H1 (cell line): ENCODE data around the gene MIR17HG. TPM values are rescaled to one million over a fixed set of nuclear protein-coding genes. Genes with fewer than 3 reads are reported as not detected.

Experiments used
- CTCF ChIA-PET: fragments of 300-600 bp; sonication (Branson Sonifier 250); formaldehyde crosslinking; loops from one replicate; lab custom pipeline; 2021; ENCODE audit not compliant: partially characterized antibody; lab: Charles Lee
- POLR2A ChIA-PET: fragments of 300-600 bp; sonication (Branson Sonifier 250); formaldehyde crosslinking; loops from one replicate; lab custom pipeline; 2021; ENCODE audit warnings: inconsistent platforms; ENCODE audit not compliant: partially characterized antibody; lab: Charles Lee
- DNase-seq, 2 experiments: peaks; one replicate each; pipeline versions ENCODE4 v3.0.0 to v3.0.0-alpha.2; 2010 to 2022; ENCODE audit warnings: low spot score in 2 of 2, low read depth in 1 of 2, mixed read lengths in 1 of 2
- FAIRE-seq: peaks from 2 replicates; lab custom pipeline; 2011; peaks lifted over from hg19 to GRCh38; lab: Jason Lieb, UNC
- H2AFZ ChIP-seq: 2 replicates; pipeline ENCODE4 v1.8.1; 2012; ENCODE audit warnings: low read length, inconsistent platforms
- H2AK5ac ChIP-seq: 2 replicates; pipeline ENCODE4 v1.6.1; 2013; ENCODE audit warnings: low read depth, low read length
- H2BK120ac ChIP-seq: replicated peaks from 2 replicates; pipeline ENCODE3; 2013; ENCODE audit warnings: low read depth, low read length, inconsistent platforms
- H2BK12ac ChIP-seq: 2 replicates; pipeline ENCODE4 v1.6.1; 2013; ENCODE audit warnings: low read depth, low read length
- H2BK15ac ChIP-seq: 2 replicates; pipeline ENCODE4 v1.6.1; 2013; ENCODE audit warnings: low read length
- H2BK20ac ChIP-seq: 2 replicates; pipeline ENCODE4 v1.6.1; 2013; ENCODE audit warnings: low read length
- H2BK5ac ChIP-seq: 2 replicates; pipeline ENCODE4 v1.6.1; 2013; ENCODE audit warnings: low read depth, low read length
- H3K14ac ChIP-seq: 2 replicates; pipeline ENCODE4 v1.6.1; 2013; ENCODE audit warnings: inconsistent platforms; ENCODE audit not compliant: insufficient read length
- H3K18ac ChIP-seq: 2 replicates; pipeline ENCODE4 v1.6.1; 2013; ENCODE audit warnings: low read length; ENCODE audit errors: extremely low read depth
- H3K23ac ChIP-seq: 2 replicates; pipeline ENCODE4 v1.6.1; 2013; ENCODE audit warnings: inconsistent platforms; ENCODE audit not compliant: insufficient read length
- H3K23me2 ChIP-seq: 2 replicates; pipeline ENCODE4 v1.6.1; 2013; ENCODE audit warnings: low read depth, low read length
- H3K27ac ChIP-seq: 2 replicates; pipeline ENCODE4 v1.6.1; 2011; ENCODE audit warnings: low read depth, low read length, inconsistent platforms
- H3K27me3 ChIP-seq, 4 experiments: replicated peaks in 1 of 4; 1 replicate in 1 of 4; 2 replicates in 3 of 4; pipeline versions ENCODE4 v1.6.1 to v1.8.1; 2011 to 2013; ENCODE audit warnings: low read length in 3 of 4, mild to moderate bottlenecking in 3 of 4, inconsistent platforms in 2 of 4, mixed read lengths in 2 of 4, moderate library complexity in 1 of 4; ENCODE audit not compliant: control insufficient read depth in 3 of 4, insufficient read depth in 3 of 4; ENCODE audit errors: extremely low read depth in 1 of 4
- H3K36me3 ChIP-seq, 4 experiments: 2 replicates each; pipeline versions ENCODE4 v1.6.1 to v1.8.1; 2011 to 2013; ENCODE audit warnings: mild to moderate bottlenecking in 4 of 4, low read length in 3 of 4, moderate library complexity in 2 of 4, control low read depth in 1 of 4, inconsistent platforms in 1 of 4; ENCODE audit not compliant: insufficient read depth in 4 of 4, control insufficient read depth in 2 of 4
- H3K4ac ChIP-seq: replicated peaks from 2 replicates; pipeline ENCODE3; 2013; ENCODE audit warnings: low read length, low read depth, mixed read lengths, inconsistent platforms; ENCODE audit not compliant: insufficient read length
- H3K4me1 ChIP-seq, 4 experiments: replicated peaks in 1 of 4; 1 replicate in 1 of 4; 2 replicates in 3 of 4; pipeline versions ENCODE4 v1.6.1 to v1.8.1; 2011 to 2013; ENCODE audit warnings: low read length in 3 of 4, inconsistent platforms in 2 of 4, mixed read lengths in 1 of 4; ENCODE audit not compliant: insufficient read depth in 4 of 4, control insufficient read depth in 3 of 4
- H3K4me2 ChIP-seq, 2 experiments: 2 replicates each; pipeline versions ENCODE4 v1.6.1 to v1.8.1; 2011 to 2013; ENCODE audit warnings: low read depth in 2 of 2, low read length in 2 of 2, control low read depth in 1 of 2, inconsistent platforms in 1 of 2, mild to moderate bottlenecking in 1 of 2; ENCODE audit not compliant: insufficient read depth in 1 of 2
- H3K4me3 ChIP-seq, 4 experiments: fragments of 200-600, 300-600 bp in 1 of 4; sonication (generic), shearing (Covaris generic), sonication (Bioruptor Twin) in 1 of 4; 2 replicates each; pipeline versions ENCODE4 v1.5.1 to v1.8.1; 2011 to 2016; ENCODE audit warnings: low read length in 4 of 4, low read depth in 3 of 4, control low read depth in 2 of 4, inconsistent platforms in 2 of 4, mild to moderate bottlenecking in 2 of 4, mixed read lengths in 1 of 4, moderate library complexity in 1 of 4; ENCODE audit not compliant: insufficient read depth in 2 of 4; ENCODE audit errors: extremely low read depth in 1 of 4
- H3K56ac ChIP-seq: replicated peaks from 2 replicates; pipeline ENCODE3; 2013; ENCODE audit warnings: low read depth, mild to moderate bottlenecking, mixed read lengths, low read length, inconsistent platforms; ENCODE audit not compliant: insufficient read length
- H3K79me1 ChIP-seq: 2 replicates; pipeline ENCODE4 v1.6.1; 2013; ENCODE audit warnings: low read depth, low read length, control low read depth
- H3K79me2 ChIP-seq, 2 experiments: 2 replicates each; pipeline versions ENCODE4 v1.6.1 to v1.8.1; 2012 to 2013; ENCODE audit warnings: low read length in 2 of 2, mild to moderate bottlenecking in 2 of 2, inconsistent platforms in 1 of 2; ENCODE audit not compliant: insufficient read depth in 2 of 2, control insufficient read depth in 1 of 2
- H3K9ac ChIP-seq, 4 experiments: replicated peaks in 1 of 4; 1 replicate in 1 of 4; 2 replicates in 3 of 4; pipeline versions ENCODE4 v1.6.1 to v1.8.1; 2011 to 2013; ENCODE audit warnings: low read depth in 3 of 4, low read length in 3 of 4, control low read depth in 2 of 4, mild to moderate bottlenecking in 2 of 4, moderate library complexity in 2 of 4, inconsistent platforms in 1 of 4; ENCODE audit errors: extremely low read depth in 1 of 4
- H3K9me3 ChIP-seq, 2 experiments: 2 replicates each; pipeline versions ENCODE4 v1.6.1 to v1.8.1; 2012 to 2013; ENCODE audit warnings: mild to moderate bottlenecking in 2 of 2, moderate library complexity in 2 of 2, control low read depth in 1 of 2, inconsistent platforms in 1 of 2, low read depth in 1 of 2, low read length in 1 of 2, mixed read lengths in 1 of 2; ENCODE audit not compliant: insufficient read depth in 2 of 2
- H4K20me1 ChIP-seq, 2 experiments: replicated peaks in 1 of 2; 2 replicates each; pipeline versions ENCODE3 to v1.8.1; 2011 to 2013; ENCODE audit warnings: inconsistent platforms in 2 of 2, low read length in 2 of 2, mild to moderate bottlenecking in 1 of 2; ENCODE audit not compliant: insufficient read depth in 2 of 2, control insufficient read depth in 1 of 2
- H4K5ac ChIP-seq: 2 replicates; pipeline ENCODE4 v1.6.1; 2013; ENCODE audit warnings: low read length, low read depth, mixed read lengths, inconsistent platforms; ENCODE audit not compliant: insufficient read length
- H4K8ac ChIP-seq: 2 replicates; pipeline ENCODE4 v1.8.0; 2013; ENCODE audit warnings: mild to moderate bottlenecking, moderate library complexity, low read length, inconsistent platforms; ENCODE audit not compliant: insufficient read depth; ENCODE audit errors: extremely low read depth
- H4K91ac ChIP-seq: replicated peaks from 2 replicates; pipeline ENCODE3; 2013; ENCODE audit warnings: low read length, mixed read lengths, inconsistent platforms; ENCODE audit not compliant: insufficient read length
- BACH1 ChIP-seq: IDR thresholded peaks from 2 replicates; pipeline ENCODE4 v1.6.1; 2012; ENCODE audit warnings: low read length, improper control_type of control experiment
- CHD1 ChIP-seq: IDR thresholded peaks from 2 replicates; pipeline ENCODE4 v1.6.1; 2012; ENCODE audit warnings: low read depth, low read length, improper control_type of control experiment
- CHD2 ChIP-seq: IDR thresholded peaks from 2 replicates; pipeline ENCODE4 v1.6.1; 2012; ENCODE audit warnings: low read length, improper control_type of control experiment
- E2F6 ChIP-seq: IDR thresholded peaks from 2 replicates; pipeline ENCODE4 v1.6.1; 2012; ENCODE audit warnings: inconsistent platforms
- KDM4A ChIP-seq: IDR thresholded peaks from one replicate; pipeline ENCODE4 v1.7.1; 2012; ENCODE audit warnings: low read depth, mild to moderate bottlenecking, moderate library complexity, low read length, inconsistent platforms; ENCODE audit not compliant: severe bottlenecking
- NANOG ChIP-seq: IDR thresholded peaks from 2 replicates; pipeline ENCODE4 v1.6.1; 2011; ENCODE audit warnings: low read length, low read depth, mild to moderate bottlenecking, inconsistent platforms; ENCODE audit not compliant: insufficient read depth, poor library complexity, severe bottlenecking
- POLR2A ChIP-seq, 2 experiments: IDR thresholded peaks; 1 replicate in 1 of 2; 2 replicates in 1 of 2; pipeline ENCODE4 v1.6.1; 2011; ENCODE audit warnings: low read depth in 2 of 2, low read length in 2 of 2, mild to moderate bottlenecking in 2 of 2; ENCODE audit errors: control extremely low read depth in 1 of 2
- POLR2AphosphoS5 ChIP-seq: IDR thresholded peaks from 2 replicates; pipeline ENCODE4 v1.6.1; 2011; ENCODE audit warnings: low read depth, low read length
- SIN3A ChIP-seq, 2 experiments: IDR thresholded peaks in 1 of 2; conservative IDR thresholded peaks in 1 of 2; 2 replicates each; pipeline ENCODE4 v1.6.1; 2011 to 2012; ENCODE audit warnings: low read length in 2 of 2, improper control_type of control experiment in 1 of 2, low read depth in 1 of 2, mild to moderate bottlenecking in 1 of 2
- SP4 ChIP-seq: IDR thresholded peaks from 2 replicates; pipeline ENCODE4 v1.6.1; 2012; ENCODE audit warnings: low read length, inconsistent platforms
- TBP ChIP-seq: IDR thresholded peaks from 2 replicates; pipeline ENCODE4 v1.6.1; 2011; ENCODE audit warnings: low read depth, low read length, improper control_type of control experiment
- ZNF274 ChIP-seq: IDR thresholded peaks from 2 replicates; pipeline ENCODE4 v1.7.0; 2012; ENCODE audit warnings: low read length, borderline replicate concordance; ENCODE audit errors: extremely low read depth
- WGBS, 2 experiments: shearing (Covaris generic) in 1 of 2; methylation state at CpG; one replicate each; pipeline versions ENCODE4 v1.1.6 to v1.1.7; 2013 to 2015; ENCODE audit warnings: low lambda C conversion rate in 2 of 2, mixed read lengths in 2 of 2, inconsistent platforms in 1 of 2, low coverage in 1 of 2, missing lambda C conversion rate in 1 of 2; ENCODE audit not compliant: insufficient replicate concordance in 2 of 2, insufficient coverage in 1 of 2, insufficient read length in 1 of 2; ENCODE audit errors: extremely low coverage in 1 of 2, missing lambda C conversion rate in 1 of 2; 5-methylcytosine and 5-hydroxymethylcytosine counted together
- polyA plus RNA-seq, 7 experiments: library from polyadenylated mRNA; depleted of rRNA in 3 of 7; stranded (reverse) in 5 of 7; unstranded in 2 of 7; fragments of >200 nt in 5 of 7; fragments of 200-250 nt in 2 of 7; gene quantifications; 1 replicate in 5 of 7; 2 replicates in 1 of 7; 4 replicates in 1 of 7; pipeline versions ENCODE4 v1.2.1 to v1.2.3, GENCODE V29; 2011 to 2013; ENCODE audit warnings: missing spikeins in 2 of 7, mixed read lengths in 2 of 7
- total RNA-seq: library from RNA; stranded (reverse); fragmentation: NEBNext Ultra II Directional; extraction: Animal tissue kit (Norgen Biotek cat#: 25700); gene quantifications from 2 replicates; pipeline ENCODE4 v1.2.1, GENCODE V29; 2021

MIR17HG gene
- total and polyA plus RNA-seq, 2 of the 8 experiments (the other 6 are each of a cell fraction or from before 2014, with no cell fraction given) = 11.5 to 36.9 TPM

- Histone ChIP-seq H4K20me1 (peaks cover 22 to 26% of the 10 kb centered on the region in 2 experiments), H2BK15ac (no peak overlapping the region), H3K4me3 (no peak overlapping the region), H3K27me3 (no peaks in the 10 kb centered on the region), H4K91ac (no peak overlapping the region), H3K36me3 (peaks cover 15 to 76% (median 49%) of the 10 kb centered on the region in 4 experiments), H3K4me2 (no peak overlapping the region), H3K56ac (no peak overlapping the region), H2AK5ac (no peak overlapping the region), H2BK20ac (no peak overlapping the region), H2AFZ (no peak overlapping the region), H3K23ac (no peak overlapping the region), H3K79me1 (0 out of 2 replicates have a peak, but pooled peaks cover 4% of the 10 kb centered on the region), H3K4ac (no peak overlapping the region), H3K9me3 (no peaks in the 10 kb centered on the region), H4K5ac (no peak overlapping the region), H2BK12ac (no peak overlapping the region), H3K27ac (no peak overlapping the region), H2BK120ac (no peak overlapping the region), H3K4me1 (peaks cover 0 to 9% (median 6%) of the 10 kb centered on the region in 4 experiments; a peak in 5 of 7 replicates), H2BK5ac (no peak overlapping the region), H4K8ac (no peak overlapping the region), H3K23me2 (no peaks in the 10 kb centered on the region), H3K14ac (no peak overlapping the region), H3K9ac (no peak overlapping the region), H3K79me2 (peaks cover 9 to 38% of the 10 kb centered on the region in 2 experiments), H3K18ac (no peak overlapping the region)
- DNase-seq = no peak
- FAIRE-seq = no peak
- CTCF ChIA-PET = no interaction called here
- WGBS, 2 experiments = 91% methylated on average over 6 of the region's 6 CpGs; no CpG with 5 or more reads in 1 of the 2 experiments
- POLR2A ChIA-PET = interaction anchor here (1.2 to 6.3 kb wide), 4 partner anchors 9 to 36 kb away, joined by 3 to 59 read pairs (median 6); partner anchors contain the start of gene MIR17HG
- TF ChIP-seq KDM4A (no peak), SP4 (0 out of 2 replicates have a peak, but pooled peaks have one; percentile 64), POLR2A (IDR thresholded peaks at IDR 0.05; ENCODE audit: control extremely low read depth in 1 of 2, low read depth in 2 of 2, low read length in 2 of 2) (peak; percentile 48 to 76), CHD1 (no peak), ZNF274 (no peak), NANOG (no peak), E2F6 (no peak), POLR2AphosphoS5 (peak; percentile 98), TBP (no peak), BACH1 (no peak), CHD2 (0 out of 2 replicates have a peak, but pooled peaks have one; percentile 2), SIN3A (conservative IDR thresholded peaks at IDR 0.05 in 1 of 2, IDR thresholded peaks at IDR 0.05 in 1 of 2; ENCODE audit: low read depth in 1 of 2, low read length in 2 of 2) (no peak)
Observed at GRCh38 chr13:91355099-91355825, 7.8 kb downstream of the MIR17HG start.
